SW 1271 (cell line): ENCODE results near the gene TSC1.
A peak's percentile ranks its signal among the peaks of the same experiment; 100 is the strongest.
"Not testable (repeated sequence)": the region's sequence is repeated elsewhere in the genome, so short reads cannot be mapped to it uniquely, and the experiment has no call there.

ENCODE experiments used
- DNase-seq, 2 experiments: peaks; one replicate each; lab custom pipeline; 2025; lab: John Stamatoyannopoulos, UW

TSC1 gene

DNA sequence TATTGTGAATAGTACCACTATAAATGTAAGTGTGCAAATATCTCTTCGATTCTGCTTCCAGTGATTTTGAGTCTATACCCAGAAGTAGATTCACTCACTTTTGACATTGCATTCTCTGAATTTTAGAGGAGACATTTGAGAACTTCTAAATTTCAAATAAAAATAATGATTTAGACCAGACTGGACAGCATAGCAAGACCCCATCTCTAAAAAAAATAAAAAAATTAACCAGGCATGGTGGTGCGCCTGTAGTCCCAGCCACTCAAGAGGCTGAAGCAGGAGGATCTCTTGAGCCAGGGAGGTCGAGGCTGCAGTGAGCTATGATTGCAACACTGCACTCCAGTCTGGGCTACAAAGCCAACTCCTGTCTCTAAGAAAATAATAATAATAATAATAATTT lies 32.2 kb upstream of the TSC1 start:
- no peak for DNase-seq

DNA sequence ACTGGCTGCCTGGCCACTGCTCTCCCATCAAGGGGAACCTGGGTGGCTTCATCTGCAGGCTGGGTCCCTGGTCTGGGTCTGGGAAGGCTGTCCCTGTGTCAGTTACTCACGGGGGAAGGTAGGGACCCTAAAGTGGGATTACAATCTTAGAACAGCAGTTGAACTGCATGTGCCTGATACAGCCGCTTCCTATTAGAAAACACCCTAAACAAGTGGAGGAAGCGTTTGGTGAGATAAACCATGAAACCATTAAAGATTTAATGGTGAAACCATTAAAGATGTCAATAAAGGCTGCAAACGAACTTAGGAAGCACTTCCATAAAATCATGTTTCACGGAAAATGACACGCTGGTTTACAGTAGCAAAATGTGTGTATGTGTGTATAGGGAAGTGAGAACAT lies 31.5 kb upstream of the TSC1 start:
- DNase-seq: no peak

DNA sequence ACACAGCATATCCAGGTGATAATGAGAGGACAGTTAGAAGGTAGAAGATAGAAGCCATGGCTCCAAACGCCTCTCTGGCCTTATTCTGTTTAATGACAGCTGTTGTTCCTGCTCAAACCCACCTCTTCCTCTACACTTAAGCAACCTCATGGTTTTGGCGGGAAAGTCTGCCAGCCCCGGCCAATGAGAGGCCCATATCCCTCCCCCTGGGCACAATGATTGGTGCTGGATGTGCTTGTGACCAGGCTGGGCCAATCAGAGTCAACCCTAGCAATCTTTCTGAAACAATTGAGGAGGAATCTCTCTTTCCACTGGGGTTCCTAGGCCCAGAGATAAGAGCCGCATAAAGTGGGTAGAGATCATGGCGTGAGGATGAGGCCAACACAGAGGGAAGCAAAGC lies 29.3 kb upstream of the TSC1 start:
- DNase-seq: no peak

DNA sequence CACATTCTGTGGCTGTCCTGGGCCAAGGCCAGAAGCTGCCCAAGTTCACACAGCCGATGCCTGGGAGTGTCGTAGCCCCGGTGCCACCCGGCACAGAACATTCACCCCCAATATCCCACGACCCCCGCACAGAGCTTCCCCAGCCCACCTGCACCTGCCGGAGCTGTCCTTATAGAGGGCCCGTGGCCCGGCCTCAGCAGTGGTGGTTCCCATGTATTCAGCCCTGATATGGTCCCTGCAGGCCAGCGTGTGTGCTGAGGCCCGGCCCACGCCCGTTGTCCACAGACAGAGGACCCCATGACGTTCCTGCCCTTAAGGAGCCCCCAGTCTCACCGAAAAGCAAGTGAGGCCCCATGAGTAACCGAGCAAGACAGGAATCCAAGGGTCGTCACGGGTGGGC lies 28.8 kb upstream of the TSC1 start:
- no peak for DNase-seq

DNA sequence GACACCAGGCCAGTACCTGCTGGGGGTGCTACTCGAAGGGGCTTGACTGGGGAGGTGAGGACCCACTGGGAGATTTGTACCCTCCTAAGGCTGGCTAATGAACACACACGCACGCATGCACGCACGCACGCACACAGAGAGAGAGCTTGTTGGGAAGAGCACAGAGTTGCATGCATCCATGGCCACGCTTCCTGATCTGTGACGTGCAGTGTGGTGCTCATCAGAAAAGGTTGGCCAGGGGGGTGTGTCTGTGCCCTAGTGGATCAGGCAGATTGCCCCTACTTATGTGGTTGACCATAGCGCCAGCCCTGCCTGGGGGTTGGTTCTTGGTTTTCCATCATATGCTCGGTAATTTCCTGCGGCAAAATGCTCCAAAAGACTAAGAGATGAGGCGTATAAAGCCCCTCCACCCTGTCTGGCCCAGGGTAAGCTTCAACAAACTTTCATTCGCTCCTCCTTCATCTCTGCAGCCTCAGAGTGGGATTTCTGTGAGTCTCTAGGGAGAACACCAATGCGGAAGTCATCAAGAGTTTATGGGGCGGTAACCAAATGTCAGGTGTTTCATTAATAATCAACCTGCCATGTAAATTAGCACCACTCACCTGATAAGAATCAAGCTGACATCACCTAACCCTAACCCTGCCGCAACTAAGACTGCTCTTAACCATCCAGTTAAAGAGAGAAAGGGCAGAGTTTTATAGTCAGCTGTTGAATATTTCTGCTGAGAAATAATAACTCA lies 26.1 kb upstream of the TSC1 start:
- DNase-seq: no peak

DNA sequence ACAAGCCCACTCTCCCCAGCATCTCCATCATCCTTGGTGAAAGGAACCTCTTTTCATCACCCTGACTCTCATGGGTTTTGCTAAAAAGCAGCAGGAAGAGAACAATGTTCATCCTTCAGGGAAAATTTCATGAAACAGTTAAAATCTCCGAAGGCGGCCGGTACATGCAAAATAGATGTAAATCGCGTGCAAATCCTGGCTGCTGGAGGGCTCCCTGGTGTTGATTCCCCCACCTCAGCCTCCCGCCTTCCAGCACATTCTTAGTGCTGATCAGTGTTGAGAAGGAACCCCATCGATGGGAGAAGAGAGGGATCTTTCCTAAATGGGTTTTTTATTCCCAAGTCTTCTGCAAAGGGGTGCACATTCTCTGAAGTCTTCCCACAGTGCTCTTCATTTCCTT lies 25.4 kb upstream of the TSC1 start:
- no peak for DNase-seq

DNA sequence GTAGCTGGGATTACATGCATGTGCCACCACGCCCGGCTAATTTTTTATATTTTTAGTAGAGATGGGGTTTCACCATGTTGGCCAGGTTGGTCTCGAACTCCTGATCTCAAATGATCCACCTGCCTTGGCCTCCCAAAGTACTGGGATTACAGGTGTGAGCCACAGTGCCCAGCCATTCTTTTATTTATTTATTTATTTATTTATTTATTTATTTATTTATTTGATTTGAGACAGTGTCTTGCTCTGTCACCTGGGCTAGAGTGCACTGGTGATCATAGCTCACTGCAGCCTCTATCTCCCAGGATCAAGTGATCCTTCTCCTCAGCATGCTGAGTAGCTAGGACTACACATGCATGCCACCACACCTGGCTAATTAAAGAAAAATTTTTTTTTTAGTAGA lies 23.5 kb upstream of the TSC1 start:
- DNase-seq: not testable (repeated sequence)

DNA sequence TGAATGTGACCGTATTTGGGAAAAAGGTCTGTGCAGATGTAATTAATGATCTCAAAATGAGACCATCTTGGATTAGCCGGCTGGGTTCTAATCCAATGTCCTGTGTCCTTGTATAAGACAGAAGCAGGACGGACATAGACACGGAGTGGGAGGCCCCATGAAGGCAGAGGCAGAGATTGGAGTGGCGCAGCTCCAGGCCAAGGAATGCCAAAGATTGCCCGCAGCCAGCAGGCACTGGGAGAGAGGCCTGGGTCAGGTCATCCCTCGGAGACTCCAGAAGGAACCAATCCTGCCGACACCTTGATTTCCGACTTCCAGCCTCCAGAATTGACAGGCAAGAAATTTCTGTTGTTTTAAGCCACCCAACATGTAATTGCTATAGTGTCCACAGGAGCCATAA lies 21.1 kb upstream of the TSC1 start:
- DNase-seq: no peak

DNA sequence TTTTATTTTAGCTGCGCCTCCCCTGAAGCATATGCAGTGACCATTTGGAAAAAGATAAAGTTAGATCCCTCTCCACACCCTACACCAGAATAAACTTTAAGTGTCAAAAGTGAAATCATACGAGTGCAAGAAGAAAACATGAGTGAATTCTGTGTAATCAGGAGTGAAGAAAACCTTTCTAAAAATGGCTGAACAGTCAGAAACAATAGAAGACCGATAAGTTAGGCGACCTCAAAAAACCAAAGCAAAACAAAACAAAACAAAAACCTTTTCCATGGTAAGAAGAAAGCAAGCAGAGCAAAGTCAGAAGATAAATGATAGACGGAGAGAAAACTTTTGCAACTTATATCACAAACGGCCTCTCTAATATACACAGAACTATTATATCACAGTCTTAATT lies 16.6 kb upstream of the TSC1 start:
- DNase-seq: no peak

DNA sequence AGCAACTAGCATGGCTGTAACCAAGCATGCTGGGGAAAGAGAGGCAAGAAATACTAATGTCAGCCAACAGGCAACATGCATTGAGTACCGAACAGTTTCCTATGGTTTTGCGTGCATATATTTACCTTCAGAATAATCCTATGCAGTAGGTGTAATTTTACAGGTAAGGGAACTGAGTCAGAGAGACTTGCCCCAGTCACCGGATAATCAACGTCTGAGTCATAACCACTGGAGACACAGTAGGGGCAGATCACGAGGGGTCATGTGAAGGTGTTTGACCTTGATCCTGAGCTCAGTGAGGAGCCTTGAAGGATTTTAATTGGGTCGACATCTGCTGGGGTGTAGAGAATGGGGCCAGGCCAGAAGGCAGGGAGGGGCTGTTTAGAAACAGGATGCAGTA lies 13.4 kb upstream of the TSC1 start:
- no peak for DNase-seq

DNA sequence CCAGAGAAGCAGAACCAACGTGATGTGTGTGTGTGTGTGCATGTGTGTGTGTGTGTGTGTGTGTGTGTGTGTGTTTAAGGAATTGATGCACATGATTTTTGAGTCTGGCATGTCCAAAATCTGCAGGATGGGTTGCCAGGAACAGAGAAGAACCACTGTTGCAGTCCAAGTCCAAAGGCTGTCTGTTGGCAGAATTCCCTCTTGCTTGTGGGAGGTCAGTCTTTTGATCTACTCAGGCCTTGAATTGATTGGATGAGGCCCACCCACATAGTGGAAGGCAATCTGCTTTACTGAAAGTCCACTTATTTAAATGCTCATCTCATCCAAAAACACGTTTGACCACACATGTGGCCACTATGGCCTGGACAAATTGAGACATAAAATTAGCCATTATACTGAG lies 11.4 kb upstream of the TSC1 start:
- no peak for DNase-seq

DNA sequence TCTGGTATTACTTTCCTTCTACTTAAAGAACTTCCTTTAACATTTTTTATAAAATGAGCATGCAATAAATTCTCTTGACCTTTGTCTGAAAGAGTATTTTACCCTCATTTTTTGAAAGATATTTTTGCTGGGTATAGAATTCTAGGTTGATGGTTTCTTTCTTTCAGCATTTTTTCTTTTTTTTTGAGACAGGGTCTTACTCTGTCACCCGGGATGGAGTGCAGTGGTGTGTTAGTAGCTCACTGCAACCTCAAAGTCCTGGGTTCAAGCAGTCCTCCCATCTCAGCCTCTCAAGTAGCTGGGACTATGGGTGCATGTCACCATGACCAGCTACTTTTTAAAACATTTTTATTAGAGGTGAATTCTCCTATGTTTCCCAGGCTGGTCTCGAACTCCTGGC lies 10.7 kb upstream of the TSC1 start:
- no peak for DNase-seq

DNA sequence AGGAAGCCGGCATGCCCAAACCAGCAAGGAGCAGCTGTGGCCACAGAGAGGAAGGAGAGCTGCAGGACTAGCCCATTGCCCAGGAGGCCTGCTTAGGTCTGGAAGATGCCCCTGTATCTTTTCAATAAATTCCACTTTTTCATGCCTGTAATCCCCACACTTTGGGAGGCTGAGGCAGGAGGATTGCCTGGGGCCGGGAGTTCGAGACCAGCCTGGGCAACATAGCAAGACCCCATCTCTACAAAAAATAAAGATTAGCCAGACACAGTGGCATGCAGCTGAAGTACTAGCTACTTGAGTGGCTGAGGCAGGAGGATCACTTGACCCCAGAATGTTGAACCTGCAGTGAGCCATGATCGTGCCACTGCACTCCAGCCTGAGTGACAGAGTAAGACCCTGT lies 5.3 kb upstream of the TSC1 start:
- no peak for DNase-seq

DNA sequence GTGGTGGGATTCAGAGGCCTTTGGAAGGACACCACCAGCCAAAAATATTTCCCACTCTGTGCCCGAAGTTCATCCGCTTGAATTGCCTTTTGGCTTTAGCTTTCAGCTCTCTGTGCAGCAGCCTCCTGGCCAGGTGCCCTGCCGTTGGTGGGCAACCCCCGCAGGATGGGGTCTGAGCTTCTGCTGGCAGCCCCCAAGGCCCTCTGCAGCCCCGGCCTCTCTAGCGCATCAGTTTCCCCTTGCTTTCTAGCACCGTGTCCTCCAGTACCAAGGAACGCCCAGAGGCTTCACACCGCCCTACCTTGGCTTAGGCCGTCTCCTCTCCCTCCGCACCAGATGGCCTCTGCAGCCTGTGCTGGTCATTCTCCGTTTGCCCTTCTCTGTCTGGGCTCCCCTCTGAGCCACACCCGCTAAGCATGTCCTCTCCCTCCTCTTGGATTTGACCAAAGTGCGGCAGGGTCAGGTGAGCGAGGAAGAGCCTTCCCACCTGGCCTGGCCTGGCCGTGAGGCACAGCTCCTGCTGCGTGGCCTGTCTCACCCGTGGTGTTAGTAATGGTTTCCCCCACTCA lies 4.2 kb upstream of the TSC1 start:
- no peak for DNase-seq

DNA sequence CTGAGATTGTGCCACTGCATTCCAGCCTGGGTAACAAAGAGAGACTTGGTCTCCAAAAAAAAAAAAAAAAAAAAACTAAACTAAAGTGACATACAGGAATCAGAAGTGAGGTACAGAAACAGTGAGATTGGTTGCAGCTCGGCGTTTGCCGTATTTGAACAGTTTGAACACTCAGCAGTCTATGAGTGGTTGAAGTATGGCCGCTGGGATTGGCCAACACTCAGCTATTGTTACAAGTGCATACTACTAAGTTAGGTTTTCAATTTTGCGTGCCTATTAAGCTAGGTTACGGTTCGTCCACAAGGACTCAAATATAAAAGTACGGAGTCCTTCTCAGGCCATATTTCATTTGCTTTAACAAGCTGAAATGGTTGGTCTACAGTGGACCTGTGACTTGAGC lies 3.3 kb upstream of the TSC1 start:
- DNase-seq: no peak

DNA sequence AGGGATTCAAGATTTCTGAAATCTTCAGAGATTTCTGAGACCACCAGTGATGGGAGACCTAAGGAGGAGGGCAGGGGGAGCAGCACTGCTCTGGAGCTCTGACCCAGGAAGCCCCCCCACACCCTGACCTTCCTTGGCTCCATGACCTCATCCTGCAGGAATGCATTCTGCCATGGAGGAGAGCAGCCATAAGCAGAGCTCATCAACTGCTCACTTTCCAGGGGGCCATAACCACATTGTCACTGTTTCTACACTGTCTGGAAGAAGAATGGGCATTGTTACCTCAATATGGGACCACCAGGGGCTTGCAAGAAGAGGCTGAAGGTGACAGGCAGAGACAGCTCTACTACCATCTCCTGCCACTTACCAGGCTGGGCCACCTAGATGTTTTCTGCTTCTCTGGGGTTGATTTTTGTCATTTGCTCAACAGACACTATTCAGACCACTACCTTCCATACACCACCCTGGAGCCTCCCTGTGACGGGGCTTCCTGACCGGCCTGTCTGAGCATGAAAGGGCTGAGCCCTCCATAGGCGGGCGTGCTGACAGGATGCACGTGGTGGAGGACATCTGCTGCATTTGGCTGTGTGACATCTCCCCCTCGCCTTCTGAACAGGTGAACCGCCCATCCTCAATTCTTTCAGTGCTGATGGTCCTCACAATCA lies 2.3 kb upstream of the TSC1 start:
- DNase-seq: peak in 1 of 2 experiments; percentile 46

DNA sequence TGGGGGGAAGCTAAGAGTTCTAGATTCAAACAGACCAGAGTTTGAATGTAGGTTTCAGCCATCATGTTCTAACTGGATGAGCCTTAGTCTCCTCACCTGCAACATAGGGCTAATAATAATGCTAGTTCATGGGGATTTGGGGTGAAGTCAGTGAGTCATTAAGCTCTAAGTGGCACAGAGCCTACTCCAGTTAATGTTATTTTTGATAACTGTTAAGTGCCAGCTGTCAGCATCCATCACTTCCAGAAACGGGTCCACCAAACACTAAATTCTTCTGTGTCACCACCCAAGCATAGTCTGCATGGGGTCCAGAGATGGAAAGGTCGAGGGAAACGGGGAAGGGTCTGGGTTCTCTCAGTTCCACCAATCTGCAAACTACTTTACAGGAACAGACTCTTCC lies 1.8 kb upstream of the TSC1 start:
- DNase-seq: no peak

DNA sequence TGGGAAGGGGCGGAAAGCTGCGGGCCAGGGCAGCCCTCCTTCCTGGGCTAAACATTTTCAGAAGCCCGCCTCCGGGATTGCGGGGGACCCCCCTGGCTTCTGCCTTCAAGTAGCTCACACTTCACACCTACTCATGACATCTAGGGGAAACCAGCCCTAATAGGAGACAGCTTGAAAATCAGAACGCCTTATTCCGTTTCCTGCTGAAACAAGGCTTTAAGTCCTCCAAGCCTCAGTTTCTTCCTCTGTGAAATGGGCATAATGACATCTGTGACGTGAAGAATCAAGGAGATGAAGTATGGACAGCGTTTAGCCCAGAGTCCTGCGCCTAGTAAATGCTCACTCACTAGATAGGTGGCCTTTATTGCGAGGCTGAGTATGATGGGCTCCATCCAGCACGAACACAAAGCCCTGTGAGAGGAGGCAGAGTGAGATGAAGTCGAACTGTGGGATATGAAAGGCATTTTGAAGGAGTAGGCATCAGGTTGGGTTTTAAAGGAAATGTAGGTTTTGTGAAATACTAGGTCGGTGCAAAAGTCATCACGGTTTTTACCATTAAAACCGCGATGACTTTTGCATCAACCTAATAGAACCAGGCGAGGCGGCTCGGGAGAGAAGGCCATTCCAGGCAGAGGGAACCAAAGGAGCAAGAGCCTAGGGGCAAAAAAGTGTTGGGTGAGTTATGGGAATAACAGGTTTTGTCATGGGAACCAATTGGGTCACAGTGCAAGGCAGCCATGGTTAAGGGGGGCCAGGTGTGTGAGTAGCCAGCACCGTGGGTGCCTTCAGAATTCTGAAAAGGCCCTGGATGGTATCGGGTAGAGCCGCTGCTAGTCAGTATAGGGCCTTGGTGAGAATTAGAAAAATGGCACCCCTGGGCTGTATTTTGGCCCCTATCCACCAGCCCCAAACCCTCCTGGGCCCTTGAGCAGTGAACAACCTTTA lies 1.0 kb upstream of the TSC1 start:
- DNase-seq: no peak

DNA sequence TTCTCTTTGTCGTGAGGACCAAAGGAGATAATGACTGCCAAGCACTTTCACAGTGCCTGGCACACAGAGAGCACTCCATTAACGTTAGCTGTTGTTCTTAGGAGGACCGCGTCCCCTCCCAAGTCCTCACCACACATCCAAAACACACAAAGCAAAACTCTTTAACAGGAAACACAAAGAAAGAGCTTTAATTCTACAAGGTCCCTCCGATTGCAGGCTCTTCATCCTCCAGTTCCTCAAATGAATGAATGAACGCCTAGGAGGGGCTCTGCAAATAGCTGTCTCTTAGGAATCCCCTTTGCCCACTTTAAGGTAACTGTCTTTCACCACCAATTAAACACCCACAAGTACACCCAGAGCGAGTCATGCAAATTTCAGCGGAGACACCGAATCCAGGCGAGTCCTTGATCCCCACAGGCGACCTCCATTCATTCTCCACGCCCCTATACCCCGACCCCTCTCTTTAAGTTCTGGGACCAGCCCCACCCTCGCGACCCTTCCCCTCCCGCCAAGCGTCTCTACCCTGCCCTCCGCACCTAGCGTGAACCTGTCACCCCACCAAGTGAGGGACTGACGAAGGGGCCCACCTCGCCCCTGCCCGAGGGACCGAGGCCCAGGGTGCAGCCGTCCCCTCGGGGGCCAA lies 644 bp downstream of the TSC1 start:
- DNase-seq: no peak

DNA sequence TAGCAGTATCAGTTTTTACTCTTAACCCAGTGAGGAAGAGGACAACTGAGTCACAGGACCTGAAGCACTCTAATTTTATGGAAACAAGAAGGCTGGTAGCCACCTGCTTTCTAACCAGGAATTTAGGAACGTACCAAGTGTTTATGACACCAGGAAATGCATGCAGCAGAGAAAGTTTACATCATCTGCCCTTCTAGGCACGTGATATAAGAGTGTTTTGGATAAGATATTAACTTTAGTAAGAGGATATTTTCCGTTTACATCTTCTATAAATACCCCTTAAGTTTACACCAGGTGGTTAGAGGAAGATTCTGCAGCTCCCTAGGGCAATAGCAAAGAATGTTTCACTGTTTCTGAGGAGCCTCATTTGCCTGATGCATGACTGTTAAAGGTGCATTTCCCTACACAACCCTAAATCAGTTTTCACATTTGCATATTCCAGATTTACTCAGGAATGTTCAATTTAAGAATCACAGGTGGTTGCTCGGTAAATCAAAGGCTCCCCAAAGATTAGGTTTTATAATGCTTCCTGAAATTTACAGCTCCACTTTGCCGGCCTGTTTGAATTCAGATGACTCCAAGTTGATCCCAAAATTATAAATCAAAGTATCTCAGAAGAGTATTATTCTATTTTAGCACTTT lies 1.8 kb downstream of the TSC1 start:
- no peak for DNase-seq

DNA sequence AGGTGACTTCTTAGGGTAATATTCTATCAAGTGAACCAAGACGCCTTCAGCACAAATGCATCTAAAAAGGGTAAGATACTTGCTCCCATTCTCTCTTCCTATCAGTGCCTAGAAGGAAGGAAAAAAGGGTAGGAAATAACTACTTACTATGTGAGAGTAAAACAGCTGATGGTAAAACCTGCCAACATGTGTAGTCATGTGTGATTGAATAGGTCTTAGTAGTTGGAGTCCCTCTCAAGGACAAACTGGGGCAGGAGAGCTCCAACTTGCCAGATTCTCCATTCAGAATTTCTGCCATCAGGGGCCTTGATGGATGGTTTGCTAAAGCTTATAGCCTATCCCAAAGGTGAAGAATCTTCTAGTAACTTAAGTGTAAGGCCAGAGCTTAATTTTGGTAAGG lies 5.2 kb downstream of the TSC1 start:
- DNase-seq: no peak

DNA sequence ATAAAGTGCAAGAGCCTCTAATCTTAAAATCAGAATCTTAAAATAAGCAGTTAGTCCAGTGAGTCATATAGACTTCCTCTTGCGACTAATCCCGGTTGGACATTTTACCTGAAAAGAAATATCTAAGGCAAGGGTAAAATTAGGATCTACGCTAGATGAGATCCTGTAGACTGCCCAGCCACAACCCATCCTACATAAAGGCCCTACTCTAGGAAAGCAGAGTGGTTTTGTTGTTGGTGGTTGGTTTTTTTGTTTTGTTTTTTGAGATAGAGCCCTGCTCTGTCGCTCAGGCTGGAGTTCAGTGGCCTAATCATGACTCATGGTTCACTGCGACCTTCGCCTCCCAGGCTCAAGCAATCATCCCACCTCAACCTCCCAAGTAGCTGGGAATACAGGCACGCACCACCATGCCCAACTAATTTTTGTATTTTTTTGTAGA lies 6.9 kb downstream of the TSC1 start:
- no peak for DNase-seq
